ENCODE measurements around the gene NEIL1. TPM values are rescaled to one million over a fixed set of nuclear protein-coding genes. Genes with fewer than 3 reads are reported as not detected.

NEIL1 gene
- total RNA-seq, 4 donors from 2014 or later: 96.9 to 481 (median 163) TPM

GRCh38 chr15:75362642-75363249 lies 15.9 kb downstream of the NEIL1 start:
- WGBS, 2 donors (ENCODE audit: low coverage in 1 of 2): 95% methylated on average over 7 of the region's 7 CpGs; no CpG with 5 or more reads in 1 of the 2 donors
- TF ChIP-seq POLR2A (IDR thresholded peaks at IDR 0.05) (no peak), CTCF (IDR thresholded peaks at IDR 0.05) (no peak), EP300 (IDR thresholded peaks at IDR 0.05; ENCODE audit: low read depth) (no peak), POLR2AphosphoS5 (IDR thresholded peaks at IDR 0.05) (no peak)
- H3K4me1 ChIP-seq: peaks cover 0 to 7% (median 6%) of the 10 kb centered on the region in 4 donors
- H3K9me3 ChIP-seq: no peaks in the 10 kb centered on the region
- H3K36me3 ChIP-seq: peaks cover 0 to 13% (median 5%) of the 10 kb centered on the region in 4 donors
- H3K4me3 ChIP-seq: no peak overlapping the region
- H3K27me3 ChIP-seq: no peaks in the 10 kb centered on the region
- no peak overlapping the region for H3K27ac ChIP-seq
- intact Hi-C loops (cut with DNase I; ENCODE audit: low total_unique reads) (no loop called here), in situ Hi-C loops (cut with MboI; ENCODE audit: low pct_ligation_motif_present in 1 of 4, low pct_unique_long_range_greater_than_20kb in 1 of 4, low sequenced_read_pairs in 3 of 4) (loop anchor here in 3 of 4 donors (10.0 to 25.0 kb wide), 2 partner anchors 92 to 275 kb away; partner anchors contain the start of genes IMP3 (in 3 of the 3), SNUPN (in 3 of the 3), SNX33 (in 3 of the 3) and SIN3A (in 1 of the 3))
- DNase-seq: no peak

- Histone ChIP-seq H3K4me3 (no peak overlapping the region), H3K27ac (no peak overlapping the region), H3K9me3 (no peaks in the 10 kb centered on the region), H3K36me3 (peaks cover 0 to 13% (median 5%) of the 10 kb centered on the region in 4 donors), H3K4me1 (peaks cover 0 to 7% (median 6%) of the 10 kb centered on the region in 4 donors), H3K27me3 (no peaks in the 10 kb centered on the region)
- no peak for TF ChIP-seq POLR2A (IDR thresholded peaks at IDR 0.05)
- TF ChIP-seq CTCF (IDR thresholded peaks at IDR 0.05): no peak
- intact Hi-C loops (cut with DNase I; ENCODE audit: low total_unique reads) (no loop called here), in situ Hi-C loops (cut with MboI; ENCODE audit: low pct_ligation_motif_present in 1 of 4, low pct_unique_long_range_greater_than_20kb in 1 of 4, low sequenced_read_pairs in 3 of 4) (loop anchor here in 3 of 4 donors (10.0 to 25.0 kb wide), 2 partner anchors 91 to 274 kb away; partner anchors contain the start of genes IMP3 (in 3 of the 3), SNUPN (in 3 of the 3), SNX33 (in 3 of the 3) and SIN3A (in 1 of the 3))
- DNase-seq: no peak
- WGBS, 2 donors (ENCODE audit: low coverage in 1 of 2): 90 to 100% methylated on average over 1 to 9 of the region's 9 CpGs
Measured at GRCh38 chr15:75363786-75364185, 16.9 kb downstream of the NEIL1 start.

- Histone ChIP-seq H3K36me3 (peaks cover 0 to 13% (median 5%) of the 10 kb centered on the region in 4 donors), H3K9me3 (no peaks in the 10 kb centered on the region), H3K27me3 (no peaks in the 10 kb centered on the region), H3K4me3 (no peak overlapping the region), H3K27ac (no peak overlapping the region), H3K4me1 (peaks cover 8 to 18% (median 17%) of the 10 kb centered on the region in 4 donors)
- 88 to 98% methylated on average over 5 to 6 of the region's 6 CpGs for WGBS, 2 donors (ENCODE audit: low coverage in 1 of 2)
- in situ Hi-C loops (cut with MboI; ENCODE audit: low pct_ligation_motif_present in 1 of 4, low pct_unique_long_range_greater_than_20kb in 1 of 4, low sequenced_read_pairs in 3 of 4) (loop anchor here in 3 of 4 donors (10.0 to 25.0 kb wide), 2 partner anchors 90 to 272 kb away; partner anchors contain the start of genes IMP3 (in 3 of the 3), SNUPN (in 3 of the 3), SNX33 (in 3 of the 3) and SIN3A (in 1 of the 3)), intact Hi-C loops (cut with DNase I; ENCODE audit: low total_unique reads) (no loop called here)
- no peak for TF ChIP-seq POLR2AphosphoS5 (IDR thresholded peaks at IDR 0.05)
- DNase-seq: no peak
Measured at GRCh38 chr15:75364881-75365280, 18.0 kb downstream of the NEIL1 start.

- TF ChIP-seq EP300 (IDR thresholded peaks at IDR 0.05; ENCODE audit: low read depth): no peak
- TF ChIP-seq CTCF (IDR thresholded peaks at IDR 0.05): no peak
- TF ChIP-seq POLR2AphosphoS5 (IDR thresholded peaks at IDR 0.05): no peak
- no peak for TF ChIP-seq POLR2A (IDR thresholded peaks at IDR 0.05)
- DNase-seq: no peak
- Histone ChIP-seq H3K9me3 (no peaks in the 10 kb centered on the region), H3K27me3 (no peaks in the 10 kb centered on the region), H3K36me3 (peaks cover 0 to 12% (median 5%) of the 10 kb centered on the region in 4 donors), H3K4me3 (no peak overlapping the region), H3K27ac (no peak overlapping the region), H3K4me1 (peaks cover 8 to 22% (median 18%) of the 10 kb centered on the region in 4 donors)
- in situ Hi-C loops (cut with MboI; ENCODE audit: low pct_ligation_motif_present in 1 of 4, low pct_unique_long_range_greater_than_20kb in 1 of 4, low sequenced_read_pairs in 3 of 4): loop anchor here in 3 of 4 donors (10.0 to 25.0 kb wide), 2 partner anchors 89 to 271 kb away; partner anchors contain the start of genes IMP3 (in 3 of the 3), SNUPN (in 3 of the 3), SNX33 (in 3 of the 3) and SIN3A (in 1 of the 3)
- 95 to 100% methylated on average over 1 to 3 of the region's 3 CpGs for WGBS, 2 donors (ENCODE audit: low coverage in 1 of 2)
- intact Hi-C loops (cut with DNase I; ENCODE audit: low total_unique reads): no loop called here
Measured at GRCh38 chr15:75366163-75366562, 19.3 kb downstream of the NEIL1 start.
